Breast epithelium (tissue), 4 donors: ENCODE data around the gene LRRTM4. TPM values are rescaled to one million over a fixed set of nuclear protein-coding genes. Genes with fewer than 3 reads are reported as not detected.

Source experiments
- DNase-seq, 2 donors: peaks; one replicate each; pipeline ENCODE4 v3.0.0-alpha.2; 2019; ENCODE audit warnings: low spot score in 2 of 2
- H3K27ac ChIP-seq, 2 donors: fragments of 200-600 bp; sonication (generic) in 1 of 2; one replicate each; pipeline ENCODE4 v1.5.1; 2016 to 2019; ENCODE audit warnings: mild to moderate bottlenecking in 1 of 2
- H3K27me3 ChIP-seq, 2 donors: fragments of 200-600 bp; sonication (generic) in 1 of 2; one replicate each; pipeline versions ENCODE4 v1.5.1 to v1.6.0; 2017 to 2019; ENCODE audit warnings: control low read depth in 1 of 2, mild to moderate bottlenecking in 1 of 2
- H3K36me3 ChIP-seq: fragments of 200-600 bp; one replicate; pipeline ENCODE4 v1.5.1; 2019
- H3K4me1 ChIP-seq, 2 donors: fragments of 200-600 bp; sonication (generic); one replicate each; pipeline ENCODE4 v1.5.1; 2016 to 2019; ENCODE audit warnings: control low read depth in 1 of 2
- H3K4me3 ChIP-seq, 3 donors: fragments of 200-600 bp; sonication (generic); 1 replicate in 2 of 3; 2 replicates in 1 of 3; pipeline ENCODE4 v1.5.1; 2016 to 2019; ENCODE audit warnings: mild to moderate bottlenecking in 3 of 3, moderate library complexity in 2 of 3
- H3K9me3 ChIP-seq, 2 donors: fragments of 200-600 bp; sonication (generic) in 1 of 2; one replicate each; pipeline ENCODE4 v1.5.1; 2016 to 2019; ENCODE audit warnings: control low read depth in 1 of 2
- CTCF ChIP-seq, 3 donors: fragments of 450-650 bp; IDR thresholded peaks; one replicate each; pipeline ENCODE4 v1.5.1; 2016 to 2017; ENCODE audit warnings: antibody characterized with exemption in 3 of 3, mild to moderate bottlenecking in 3 of 3, moderate library complexity in 3 of 3
- POLR2A ChIP-seq: fragments of 450-650 bp; IDR thresholded peaks from one replicate; pipeline ENCODE4 v1.6.1; 2016; ENCODE audit warnings: antibody characterized with exemption, mild to moderate bottlenecking, moderate library complexity
- POLR2AphosphoS5 ChIP-seq, 3 donors: sonication (generic); formaldehyde crosslinking; IDR thresholded peaks; one replicate each; pipeline ENCODE4 v1.6.1; 2017; ENCODE audit warnings: antibody characterized with exemption in 3 of 3
- intact Hi-C: fragments of 100-400 bp; cut with DNase I; formaldehyde crosslinking; loops from one replicate; pipeline ENCODE4 v1.15.1; 2023; ENCODE audit warnings: low total_unique reads
- total RNA-seq, 3 donors: library from RNA; depleted of rRNA; stranded (reverse); fragments of >200 nt; gene quantifications; one replicate each; pipeline ENCODE4 v1.1.0, GENCODE V29; 2016

The LRRTM4 gene
- total RNA-seq, 3 donors from 2014 or later = 0.16 to 1.6 TPM; not detected in 1

DNA sequence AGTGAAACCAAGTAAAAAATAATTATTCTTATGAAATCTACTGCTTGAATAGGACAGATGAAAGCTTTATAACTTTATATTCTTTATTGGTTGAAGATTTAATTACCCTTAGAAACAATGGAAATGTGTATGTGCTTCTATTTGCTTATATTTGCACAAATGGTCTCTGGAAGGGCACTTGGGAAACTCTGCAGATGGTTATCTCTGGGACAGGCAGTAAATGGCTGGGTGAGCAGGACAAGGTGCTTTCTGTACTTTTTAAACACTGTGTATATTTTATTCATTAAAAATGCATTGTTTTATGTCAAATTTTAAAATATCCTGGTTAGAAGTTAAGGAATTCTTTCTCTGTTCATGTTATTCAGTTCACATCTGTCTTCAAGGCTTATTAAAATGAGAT, 131.1 kb downstream of the LRRTM4 start:
- Histone ChIP-seq H3K27me3 (no peaks in the 10 kb centered on the region), H3K36me3 (no peaks in the 10 kb centered on the region), H3K27ac (no peak overlapping the region), H3K4me1 (no peaks in the 10 kb centered on the region), H3K4me3 (no peak overlapping the region), H3K9me3 (no peaks in the 10 kb centered on the region)
- no peak for TF ChIP-seq POLR2A
- TF ChIP-seq POLR2AphosphoS5 (IDR thresholded peaks at IDR 0.05) = no peak
- no peak for TF ChIP-seq CTCF (IDR thresholded peaks at IDR 0.05)
- intact Hi-C loops = no loop called here
- DNase-seq = no peak

DNA sequence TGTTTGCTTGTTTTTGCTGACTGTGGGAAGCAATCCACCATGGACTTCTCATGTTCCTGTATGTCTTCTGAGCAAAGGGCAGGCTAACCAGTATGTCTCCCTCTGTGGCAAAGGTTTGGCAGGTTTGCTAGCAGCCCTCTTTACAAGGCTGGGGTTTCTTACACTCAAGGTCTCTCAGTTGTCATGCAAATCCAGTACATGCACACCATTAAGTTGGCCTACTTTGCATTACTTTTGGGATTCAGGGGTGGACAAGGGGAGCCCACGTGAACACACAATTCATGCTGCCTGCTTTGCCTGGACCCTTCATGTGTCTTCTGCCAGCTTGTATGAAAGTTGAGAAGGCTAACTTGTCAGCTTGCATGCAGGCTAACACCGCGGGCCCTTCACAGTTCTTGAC, 134.9 kb downstream of the LRRTM4 start:
- H3K4me1 ChIP-seq = no peaks in the 10 kb centered on the region
- H3K4me3 ChIP-seq = no peak overlapping the region
- H3K27ac ChIP-seq = no peak overlapping the region
- intact Hi-C loops = no loop called here
- H3K9me3 ChIP-seq = no peaks in the 10 kb centered on the region
- no peak for DNase-seq
- H3K36me3 ChIP-seq = no peaks in the 10 kb centered on the region
- H3K27me3 ChIP-seq = no peaks in the 10 kb centered on the region
- TF ChIP-seq POLR2AphosphoS5 (IDR thresholded peaks at IDR 0.05) = no peak
- TF ChIP-seq POLR2A = no peak
- no peak for TF ChIP-seq CTCF (IDR thresholded peaks at IDR 0.05)

DNA sequence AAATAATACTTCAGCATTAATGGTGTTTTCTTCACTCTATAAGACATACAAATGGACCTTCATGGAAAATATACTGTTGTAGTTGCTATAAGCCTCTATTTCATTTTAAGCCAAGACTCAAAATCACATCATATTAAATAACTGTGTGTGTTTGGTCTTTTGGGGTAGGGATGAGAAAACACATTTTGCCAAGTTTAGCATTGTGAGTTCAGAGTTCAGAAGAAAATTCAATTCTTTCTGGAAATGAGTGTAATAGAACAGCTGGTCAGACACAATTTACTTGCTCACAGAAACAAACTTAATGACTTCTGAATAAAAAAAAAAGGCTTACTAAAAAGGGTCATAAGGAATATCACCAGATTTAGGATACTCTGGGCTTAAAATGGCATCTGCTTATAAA, 149.5 kb downstream of the LRRTM4 start:
- intact Hi-C loops = no loop called here
- H3K36me3 ChIP-seq = no peaks in the 10 kb centered on the region
- no peaks in the 10 kb centered on the region for H3K4me1 ChIP-seq
- no peak overlapping the region for H3K4me3 ChIP-seq
- H3K9me3 ChIP-seq = no peaks in the 10 kb centered on the region
- no peaks in the 10 kb centered on the region for H3K27me3 ChIP-seq
- no peak overlapping the region for H3K27ac ChIP-seq
- TF ChIP-seq POLR2A (no peak), POLR2AphosphoS5 (IDR thresholded peaks at IDR 0.05) (no peak), CTCF (IDR thresholded peaks at IDR 0.05) (no peak)
- no peak for DNase-seq

GRCh38 chr2:77370511-77370910, 151.7 kb downstream of the LRRTM4 start:
- TF ChIP-seq POLR2AphosphoS5 (IDR thresholded peaks at IDR 0.05) = no peak
- TF ChIP-seq POLR2A = no peak
- TF ChIP-seq CTCF (IDR thresholded peaks at IDR 0.05) = no peak
- no peak overlapping the region for H3K4me3 ChIP-seq
- H3K27ac ChIP-seq = no peak overlapping the region
- H3K36me3 ChIP-seq = no peaks in the 10 kb centered on the region
- no peaks in the 10 kb centered on the region for H3K9me3 ChIP-seq
- H3K4me1 ChIP-seq = no peaks in the 10 kb centered on the region
- no peak for DNase-seq
- intact Hi-C loops = no loop called here
- H3K27me3 ChIP-seq = no peaks in the 10 kb centered on the region

GRCh38 chr2:77363277-77363676, 158.9 kb downstream of the LRRTM4 start:
- intact Hi-C loops = no loop called here
- Histone ChIP-seq H3K27me3 (no peaks in the 10 kb centered on the region), H3K36me3 (no peaks in the 10 kb centered on the region), H3K4me1 (no peaks in the 10 kb centered on the region), H3K4me3 (no peak overlapping the region), H3K27ac (no peak overlapping the region), H3K9me3 (no peaks in the 10 kb centered on the region)
- DNase-seq = no peak
- TF ChIP-seq POLR2AphosphoS5 (IDR thresholded peaks at IDR 0.05) = no peak
- no peak for TF ChIP-seq CTCF (IDR thresholded peaks at IDR 0.05)
- TF ChIP-seq POLR2A = no peak
